NCI-H82 treated with DMSO at 0.1 percent for 48 hours (cell line): ENCODE results near the gene ARL8B.
"Not testable (repeated sequence)": the region's sequence is repeated elsewhere in the genome, so short reads cannot be mapped to it uniquely, and the experiment has no call there.

ENCODE experiments used
- DNase-seq: peaks from one replicate; lab custom pipeline; 2025; ENCODE audit not compliant: unreplicated experiment; lab: John Stamatoyannopoulos, UW

The ARL8B gene

DNA sequence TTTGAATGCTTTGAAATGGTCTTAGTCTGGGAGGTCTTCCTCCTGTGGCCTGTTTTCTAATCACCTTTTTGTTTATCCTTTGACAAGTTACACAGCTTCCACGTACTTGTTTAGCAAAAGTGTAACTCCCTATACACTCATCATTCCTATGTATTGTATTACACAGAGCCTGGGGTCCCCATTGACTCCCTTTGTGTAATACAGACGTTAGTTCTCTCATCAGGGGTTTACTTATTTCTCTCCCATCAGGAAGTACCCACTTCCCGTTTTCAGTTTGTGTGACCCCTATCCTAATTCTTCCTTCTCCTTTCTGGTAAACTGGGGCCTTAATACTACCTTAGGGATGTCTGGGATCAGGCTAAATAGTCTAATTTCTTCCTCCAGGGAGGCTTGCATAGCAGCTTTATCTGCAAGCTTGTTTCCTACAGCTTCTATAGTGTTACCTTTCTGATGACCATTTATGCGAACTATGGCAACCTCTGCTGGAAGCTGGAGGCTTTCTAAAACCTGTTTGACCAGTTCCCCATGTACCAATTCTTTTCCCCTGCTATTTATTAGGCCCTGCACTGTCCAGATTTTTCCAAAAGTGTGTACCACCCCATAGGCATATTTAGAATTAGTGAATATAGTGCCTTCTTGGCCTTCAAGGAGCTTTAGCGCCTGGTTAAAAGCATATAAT, 22.4 kb downstream of the ARL8B start:
- DNase-seq: no peak

DNA sequence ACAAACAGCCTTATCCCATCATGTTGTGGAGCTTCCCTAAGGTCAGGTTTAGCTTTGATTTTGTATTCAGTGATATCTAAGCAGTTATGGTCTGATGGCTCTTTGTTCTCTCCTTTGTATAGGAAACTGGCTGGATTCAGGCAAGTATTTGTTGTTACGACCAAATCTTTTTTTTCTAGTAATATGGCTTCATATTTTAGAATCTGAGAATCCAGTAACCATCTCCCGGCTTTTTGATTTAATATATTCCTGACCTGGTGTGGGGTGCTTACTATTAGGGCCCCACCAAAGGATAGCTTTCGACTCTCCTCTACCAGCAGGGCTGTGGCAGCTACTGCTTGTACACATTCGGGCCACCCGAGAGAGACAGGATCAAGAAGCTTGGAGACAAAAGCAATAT, 23.0 kb downstream of the ARL8B start:
- no peak for DNase-seq

DNA sequence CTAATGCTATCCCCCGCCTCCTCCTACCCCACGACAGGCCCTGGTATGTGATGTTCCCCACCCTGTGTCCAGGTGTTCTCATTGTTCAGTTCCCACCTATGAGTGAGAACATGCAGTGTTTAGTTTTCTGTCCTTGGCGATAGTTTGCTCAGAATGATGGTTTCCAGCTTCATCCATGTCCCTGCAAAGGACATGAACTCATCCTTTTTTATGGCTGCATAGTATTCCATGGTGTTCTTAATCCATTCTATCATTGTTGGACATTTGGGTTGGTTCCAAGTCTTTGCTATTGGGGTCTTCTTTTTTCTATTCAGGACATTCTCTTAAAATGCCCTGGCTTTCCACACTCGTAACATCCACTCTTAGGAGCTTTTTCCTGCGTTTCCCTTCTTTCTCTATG, 25.1 kb downstream of the ARL8B start:
- not testable (repeated sequence) for DNase-seq

DNA sequence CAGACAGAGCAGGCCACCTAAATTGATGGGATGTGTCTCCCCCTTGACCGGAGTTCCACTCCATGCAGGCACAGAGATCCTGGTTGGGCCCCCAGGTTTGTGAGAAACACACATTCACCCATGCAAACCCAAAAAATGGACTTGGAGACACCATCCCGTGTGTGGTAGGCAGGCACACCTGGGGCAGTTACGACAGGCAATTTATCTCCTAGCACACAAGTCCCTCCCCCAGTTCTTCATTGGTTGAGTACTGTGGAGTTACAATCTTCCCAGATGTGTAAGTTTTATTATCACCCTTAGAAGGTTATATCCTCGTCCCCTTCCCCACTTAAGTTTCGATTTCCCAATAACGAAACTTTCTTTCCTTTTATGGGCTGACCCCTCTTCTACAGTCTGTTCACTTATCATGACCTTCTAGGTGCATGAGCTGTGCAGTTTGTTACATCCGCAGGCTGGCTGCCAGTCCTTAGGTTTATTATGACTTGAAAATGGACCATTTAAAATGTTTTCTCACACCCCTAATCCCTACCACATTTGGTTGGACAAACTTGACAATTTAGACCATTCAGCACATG, 27.3 kb downstream of the ARL8B start:
- DNase-seq: no peak

DNA sequence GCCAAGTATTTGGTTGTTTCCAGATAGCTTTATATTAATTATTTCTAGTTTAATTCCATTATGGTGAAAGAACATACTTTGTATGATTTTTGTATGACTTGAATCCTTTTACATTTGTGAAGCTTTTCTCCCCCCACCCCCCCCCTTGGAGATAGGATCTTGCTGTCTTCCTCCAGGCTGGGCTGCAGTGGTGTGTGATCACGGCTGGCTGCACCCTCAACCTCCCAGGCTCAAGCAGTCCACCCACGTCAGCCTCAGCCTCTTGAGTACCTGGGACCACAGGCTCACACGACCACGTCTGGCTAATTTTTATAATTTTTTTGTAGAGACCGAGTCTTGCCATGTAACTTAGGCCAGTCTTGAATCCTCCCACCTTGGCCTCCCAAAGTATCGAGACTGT, 29.5 kb downstream of the ARL8B start:
- no peak for DNase-seq

DNA sequence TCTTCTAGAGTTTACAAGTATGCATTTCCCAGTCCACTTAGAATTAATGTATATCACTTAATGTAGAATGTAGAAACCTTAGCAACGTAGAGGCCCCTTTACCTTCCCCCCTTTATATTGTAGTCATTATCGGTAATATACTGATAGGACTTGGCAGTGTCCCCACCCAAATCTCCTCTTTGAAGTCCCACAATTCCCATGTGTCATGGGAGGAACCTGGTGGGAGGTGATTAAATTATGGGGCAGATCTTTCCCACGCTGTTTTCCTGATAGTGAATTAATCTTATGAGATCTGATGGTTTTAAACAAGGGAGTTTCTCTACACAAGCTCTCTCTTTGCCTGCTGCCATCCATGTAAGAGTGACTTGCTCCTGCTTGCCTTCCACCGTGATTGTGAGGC, 31.0 kb downstream of the ARL8B start:
- DNase-seq: no peak

DNA sequence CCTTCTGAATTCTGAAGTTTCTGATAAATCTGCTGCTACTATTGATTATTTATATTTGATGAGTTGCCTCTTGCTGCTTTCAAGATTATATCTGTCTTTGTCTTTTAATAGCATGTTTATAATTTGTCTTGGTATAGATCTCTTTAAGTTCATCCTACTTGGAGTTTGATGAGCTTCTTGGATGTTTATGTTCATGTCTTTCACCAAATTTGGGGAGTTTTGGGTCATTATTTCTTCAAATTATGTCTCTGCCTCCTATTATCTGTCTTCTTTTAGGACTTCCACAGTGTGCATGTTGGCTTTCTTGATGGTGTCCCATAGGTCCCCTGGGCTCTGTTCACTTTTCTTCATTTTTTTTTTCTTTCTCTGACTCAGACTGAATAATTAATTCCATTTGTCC, 33.1 kb downstream of the ARL8B start:
- no peak for DNase-seq

DNA sequence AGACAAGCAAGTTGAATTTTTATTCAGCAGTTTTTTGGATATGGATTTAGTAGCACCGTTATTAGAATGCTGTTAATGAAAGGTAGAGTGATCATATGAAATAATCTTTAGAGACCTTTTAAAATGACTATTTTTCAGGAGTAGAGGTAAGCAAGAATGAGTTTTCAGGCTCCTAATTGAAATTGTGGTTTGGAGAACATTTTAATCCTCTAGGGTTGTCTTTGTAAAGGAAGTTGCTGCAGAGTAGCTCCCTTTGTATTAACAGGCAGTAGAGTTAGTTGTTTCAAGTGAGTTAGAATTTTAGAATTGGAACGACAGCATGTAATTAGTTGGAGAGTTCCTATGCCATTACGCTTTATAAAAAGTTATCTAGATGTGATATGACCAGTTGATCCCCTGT, 38.2 kb downstream of the ARL8B start:
- no peak for DNase-seq

DNA sequence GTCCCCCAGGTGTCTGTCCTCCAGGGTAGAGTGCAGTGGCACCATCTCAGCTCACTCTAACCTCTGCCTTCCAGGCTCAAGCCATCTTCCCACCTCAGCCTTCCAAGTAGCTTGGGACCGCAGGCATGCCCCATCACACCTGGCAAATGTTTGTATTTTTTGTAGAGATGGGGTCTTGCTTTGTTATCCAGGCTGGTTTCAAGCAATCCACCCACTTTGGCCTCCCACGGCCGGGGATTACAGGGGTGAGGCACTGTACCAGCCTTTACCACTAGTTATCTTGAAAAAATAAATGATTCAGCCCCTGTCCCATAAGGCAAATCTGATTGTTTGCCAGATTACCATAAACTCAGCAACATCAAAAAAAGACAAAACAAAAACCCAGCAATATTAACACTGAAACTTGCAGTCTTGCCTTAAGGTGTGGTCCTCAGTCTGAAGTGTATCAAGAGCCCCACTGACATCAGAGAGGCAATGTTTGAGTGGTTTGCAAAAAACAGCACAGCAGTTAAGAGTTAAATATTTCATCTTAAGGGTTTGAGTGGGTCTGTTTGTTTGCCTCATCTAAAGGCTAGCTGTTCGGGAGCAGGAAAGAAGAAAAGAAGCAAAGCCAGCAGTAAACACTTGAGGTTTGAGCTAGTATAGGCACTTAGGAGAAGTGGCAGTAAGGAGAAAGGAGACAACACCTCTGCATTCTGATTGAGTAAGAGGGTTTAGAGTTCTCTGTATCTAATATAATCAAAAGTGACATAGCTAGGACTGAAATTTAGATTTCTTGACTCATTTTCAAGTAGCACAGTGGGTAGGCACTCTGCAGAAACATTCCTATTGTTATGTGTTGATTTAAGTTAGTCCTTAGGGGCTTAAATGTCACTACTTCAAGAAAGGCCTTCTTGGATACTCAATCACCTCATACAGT, 39.1 kb downstream of the ARL8B start:
- DNase-seq: no peak

DNA sequence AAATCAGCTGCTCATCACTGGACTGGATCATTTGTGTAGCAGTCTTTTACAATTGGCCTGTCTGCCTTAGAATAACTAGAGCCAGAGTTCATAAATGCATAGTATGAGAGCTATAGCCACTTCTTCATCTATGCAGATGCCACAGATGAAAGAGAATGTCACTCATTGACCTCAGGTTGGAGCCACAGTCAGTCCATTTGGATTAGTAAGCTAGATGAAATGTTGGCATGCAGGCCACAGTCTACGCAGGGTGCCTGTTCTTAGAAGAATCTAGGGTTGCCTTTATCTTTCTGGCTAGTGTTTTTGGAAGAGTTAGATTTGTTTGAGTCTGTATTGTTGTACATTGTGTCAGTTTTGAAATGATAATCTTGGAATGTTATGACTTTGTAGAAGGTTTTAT, 40.0 kb downstream of the ARL8B start:
- DNase-seq: no peak

DNA sequence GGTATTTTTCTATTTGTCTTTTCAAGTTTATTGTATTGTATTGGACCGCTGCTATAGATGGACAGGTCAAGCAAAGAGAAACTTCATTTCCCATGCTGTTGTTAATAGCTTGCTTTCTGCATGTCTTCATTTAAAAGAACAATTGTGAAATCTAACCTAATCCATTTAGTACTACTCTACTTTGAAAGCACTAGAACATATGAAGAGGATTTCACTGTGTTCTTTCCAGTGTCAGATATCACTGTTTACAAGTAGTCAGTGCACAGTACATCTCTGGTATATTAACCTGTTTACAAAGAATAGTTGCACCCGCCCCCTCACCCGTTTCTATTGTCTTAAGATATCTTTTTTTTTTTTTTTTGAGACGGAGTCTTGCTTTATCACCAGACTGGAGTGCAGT, 43.6 kb downstream of the ARL8B start:
- peak; percentile 4 for DNase-seq

DNA sequence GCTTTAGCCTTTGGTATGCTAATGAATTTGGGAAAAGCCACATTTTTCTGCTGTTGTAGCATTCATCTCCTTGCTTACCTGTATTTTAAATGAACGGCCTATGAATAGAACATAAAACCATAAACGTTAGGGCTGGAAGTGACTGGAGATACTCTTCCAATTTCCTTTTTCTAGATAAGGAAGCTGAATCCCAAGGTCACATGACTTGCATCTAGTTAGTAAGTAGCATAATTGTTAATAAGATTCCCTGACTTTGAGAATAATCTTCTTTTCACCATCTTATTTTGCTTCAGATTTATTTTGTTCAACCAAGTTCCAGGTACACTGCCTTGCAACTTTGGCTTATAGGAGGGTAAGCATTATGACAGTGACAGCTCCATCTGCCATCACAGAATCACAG, 44.8 kb downstream of the ARL8B start:
- no peak for DNase-seq

DNA sequence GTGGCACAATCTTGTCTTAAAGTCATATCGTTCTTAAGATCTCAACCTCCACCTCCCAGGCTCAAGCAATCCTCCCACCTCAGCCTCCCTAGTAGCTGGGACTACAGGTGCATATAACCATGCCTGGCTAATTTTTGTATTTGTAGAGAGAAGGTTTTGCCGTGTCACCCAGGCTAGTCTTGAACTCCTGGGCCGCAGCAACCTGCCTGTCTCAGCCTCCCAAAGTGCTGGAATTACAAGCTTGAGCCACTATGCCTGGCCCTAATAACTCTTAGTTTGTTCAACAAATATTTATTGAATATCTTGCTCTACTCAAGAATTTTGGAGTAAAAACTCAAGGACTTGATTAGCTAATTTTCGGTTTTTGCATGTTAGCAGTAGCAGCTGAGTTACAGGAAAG, 46.0 kb downstream of the ARL8B start:
- no peak for DNase-seq

DNA sequence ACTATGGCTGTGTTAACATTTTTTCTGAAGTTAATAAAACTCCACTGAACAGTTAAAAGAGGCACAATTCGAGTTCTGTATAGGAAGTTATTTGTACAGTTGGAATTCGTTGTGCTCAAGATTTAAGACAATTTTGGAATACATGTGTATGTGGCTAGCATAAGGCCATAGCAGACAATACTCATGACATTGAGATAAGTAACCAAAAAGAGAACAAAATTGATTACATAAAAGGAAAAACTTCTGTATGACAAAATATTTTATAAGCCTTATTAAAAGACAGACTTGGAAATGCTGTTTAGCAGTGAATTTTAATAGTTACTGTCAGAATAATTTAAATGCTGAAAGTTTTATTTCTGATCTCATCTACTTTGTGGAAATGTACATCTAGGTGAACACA, 47.7 kb downstream of the ARL8B start:
- DNase-seq: no peak

DNA sequence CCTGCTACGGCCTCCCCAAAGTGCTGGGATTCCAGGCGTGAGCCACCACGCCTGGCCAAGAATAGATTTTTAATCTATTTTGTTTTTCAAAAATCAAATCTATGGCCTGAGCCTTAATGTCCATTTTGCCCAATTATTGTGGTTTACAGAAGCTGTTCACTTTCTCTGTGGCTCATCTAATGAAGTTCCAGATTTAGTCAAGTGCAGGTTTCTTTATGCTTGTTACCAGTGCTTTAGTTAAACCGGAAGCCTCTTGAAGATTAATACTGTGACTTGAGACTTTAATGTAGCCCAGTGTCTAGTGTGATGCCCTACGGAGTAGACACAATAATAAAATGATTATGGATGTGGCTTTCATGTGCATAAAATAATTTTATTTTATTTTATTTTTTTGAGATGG, 48.9 kb downstream of the ARL8B start:
- no peak for DNase-seq

DNA sequence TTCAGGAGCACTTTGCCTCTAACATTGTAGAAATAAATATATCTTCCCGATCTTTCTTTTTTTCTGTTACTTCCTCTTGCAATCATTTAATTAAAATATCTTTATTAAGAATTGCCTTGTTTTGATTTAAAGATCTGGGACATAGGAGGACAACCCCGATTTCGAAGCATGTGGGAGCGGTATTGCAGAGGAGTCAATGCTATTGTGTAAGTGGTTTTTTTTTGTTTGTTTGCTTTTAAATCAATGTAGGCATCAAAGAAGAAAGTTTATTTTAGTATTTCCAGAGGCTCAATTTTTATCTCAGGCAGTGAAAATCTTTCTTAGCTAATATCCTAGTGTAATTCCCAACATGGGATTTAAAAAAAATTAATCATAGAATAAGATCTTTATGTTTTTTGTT, 49.9 kb downstream of the ARL8B start:
- DNase-seq: no peak

DNA sequence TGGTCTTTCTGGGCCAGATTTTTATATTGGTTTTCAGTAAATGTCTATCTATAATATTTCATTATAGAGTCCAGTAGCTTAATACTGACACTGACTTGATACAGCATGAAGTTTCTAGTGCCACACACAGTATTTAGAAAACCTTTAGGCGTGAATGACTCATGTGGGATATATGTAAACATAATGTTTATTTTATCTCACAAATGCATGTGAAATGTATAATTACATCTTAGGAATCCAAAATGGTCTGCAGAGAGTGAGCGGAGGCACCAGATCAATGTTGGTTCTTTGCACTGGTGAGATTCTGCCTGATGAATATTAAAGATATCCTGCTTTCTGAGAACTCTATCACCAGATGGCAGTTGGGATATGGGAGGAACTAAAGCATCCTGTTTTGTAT, 56.9 kb downstream of the ARL8B start:
- not testable (repeated sequence) for DNase-seq

DNA sequence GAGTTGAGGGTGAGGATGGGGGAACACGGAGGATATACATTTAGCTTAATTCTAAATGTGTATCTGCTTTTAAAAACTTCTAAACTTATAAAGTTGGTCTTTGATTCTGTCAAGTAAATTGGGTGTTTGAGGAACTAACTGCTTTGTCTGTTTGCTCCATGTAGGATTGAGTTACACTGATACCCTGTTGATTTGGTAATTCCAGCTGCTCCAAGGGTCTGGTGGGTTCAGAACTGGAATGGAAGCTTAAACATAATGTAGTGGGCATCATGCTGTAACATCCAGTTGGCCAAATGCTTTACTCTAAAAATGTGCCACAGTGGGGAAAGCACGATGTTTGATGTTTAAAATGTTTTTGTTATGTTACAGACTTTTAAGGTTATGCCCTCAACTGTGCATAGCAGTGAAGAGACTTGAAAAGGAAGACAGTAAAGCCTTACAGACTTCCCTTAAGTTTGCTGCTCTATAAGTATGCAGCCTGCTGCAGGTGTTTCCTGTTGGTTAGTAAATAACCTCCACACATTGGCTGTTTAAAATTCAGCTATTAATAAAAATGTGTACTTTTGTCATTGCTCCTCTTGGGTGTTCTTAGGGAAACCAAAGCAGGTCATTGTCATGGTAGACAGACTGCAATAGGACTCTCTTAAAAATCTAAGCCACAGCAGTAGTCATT, 59.5 kb downstream of the ARL8B start:
- DNase-seq: no peak

DNA sequence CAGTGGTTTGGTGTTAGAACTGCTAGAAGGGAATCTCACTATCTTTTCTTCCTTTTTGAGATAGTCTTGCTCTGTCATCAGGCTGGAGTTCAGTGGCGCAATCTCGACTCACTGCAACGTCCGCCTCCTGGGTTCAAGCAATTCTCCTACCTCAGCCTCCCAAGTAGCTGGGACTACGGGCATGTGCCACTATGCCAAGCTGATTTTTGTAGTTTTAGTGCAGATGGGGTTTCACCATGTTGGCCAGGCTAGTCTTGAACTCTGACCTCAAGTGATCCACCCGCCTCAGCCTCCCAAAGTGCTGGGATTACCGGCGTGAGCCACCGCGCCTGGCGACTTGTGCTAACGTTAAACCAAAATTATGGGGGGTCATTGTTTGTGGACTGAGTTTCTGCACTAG, 61.6 kb downstream of the ARL8B start:
- DNase-seq: not testable (repeated sequence)

DNA sequence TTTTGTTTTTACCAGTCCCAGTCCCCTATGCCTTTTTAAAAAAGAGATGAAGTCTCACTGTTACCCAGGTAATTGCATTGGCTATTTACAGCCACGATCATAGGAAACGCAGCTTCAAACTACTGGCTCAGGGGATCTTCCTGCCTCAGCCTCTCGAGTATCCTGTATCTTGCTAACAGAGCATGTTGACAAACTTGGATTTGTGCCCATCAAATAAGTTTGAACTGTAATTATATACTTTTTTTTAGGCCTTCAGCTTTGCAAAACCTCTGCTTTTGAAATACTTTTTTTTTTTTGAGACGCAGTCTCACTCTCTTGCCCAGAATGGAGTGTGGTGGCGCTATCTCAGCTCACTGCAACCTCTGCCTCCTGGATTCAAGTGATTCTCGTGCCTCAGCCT, 62.4 kb downstream of the ARL8B start:
- DNase-seq: no peak

DNA sequence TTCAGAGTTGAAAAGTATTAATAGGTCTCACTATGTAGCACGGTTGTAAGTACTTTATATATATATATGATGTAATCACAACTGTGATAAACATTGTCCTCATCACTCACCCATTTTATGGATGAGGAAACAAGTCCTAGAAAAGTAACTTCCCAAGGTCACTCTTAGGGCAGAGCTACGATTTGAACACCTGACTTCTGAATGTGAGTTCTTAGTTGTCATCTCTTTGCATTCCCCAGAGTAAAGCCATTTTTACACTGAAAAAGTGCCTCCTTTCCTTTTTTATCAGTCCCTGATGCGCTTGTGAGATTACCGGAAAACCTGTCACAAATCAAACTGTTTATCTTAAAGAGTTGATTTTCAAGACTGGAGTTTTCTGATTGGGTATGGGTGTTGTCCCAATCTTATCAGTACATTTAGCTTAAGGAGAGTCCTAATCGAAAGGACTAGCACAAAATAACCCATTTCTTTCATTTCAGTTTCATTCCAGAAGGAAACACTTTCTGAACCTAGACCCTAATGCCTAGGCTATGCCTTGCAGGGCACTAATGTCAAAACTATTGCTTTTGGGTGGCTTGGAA, 63.1 kb downstream of the ARL8B start:
- no peak for DNase-seq
